KOPT-K1 (cell line): ENCODE results near the gene ASCL3.
"Not testable (repeated sequence)": the region's sequence is repeated elsewhere in the genome, so short reads cannot be mapped to it uniquely, and the experiment has no call there.

Experiments
- H3K27ac ChIP-seq: fragments of 200-600 bp; sonication (generic); 2 replicates; pipeline ENCODE4 v1.5.1; 2016; ENCODE audit warnings: antibody characterized with exemption, mild to moderate bottlenecking, low read depth, low read length; ENCODE audit not compliant: poor library complexity, severe bottlenecking
- H3K36me3 ChIP-seq: fragments of 200-600 bp; sonication (generic); 2 replicates; pipeline ENCODE4 v1.5.1; 2017; ENCODE audit warnings: antibody characterized with exemption, mild to moderate bottlenecking, low read length, moderate library complexity; ENCODE audit not compliant: insufficient read depth
- H3K9me3 ChIP-seq: fragments of 200-600 bp; sonication (generic); 2 replicates; pipeline ENCODE4 v1.5.1; 2017; ENCODE audit warnings: antibody characterized with exemption, low read length, mild to moderate bottlenecking; ENCODE audit not compliant: insufficient read depth, poor library complexity, severe bottlenecking

ASCL3 gene

DNA sequence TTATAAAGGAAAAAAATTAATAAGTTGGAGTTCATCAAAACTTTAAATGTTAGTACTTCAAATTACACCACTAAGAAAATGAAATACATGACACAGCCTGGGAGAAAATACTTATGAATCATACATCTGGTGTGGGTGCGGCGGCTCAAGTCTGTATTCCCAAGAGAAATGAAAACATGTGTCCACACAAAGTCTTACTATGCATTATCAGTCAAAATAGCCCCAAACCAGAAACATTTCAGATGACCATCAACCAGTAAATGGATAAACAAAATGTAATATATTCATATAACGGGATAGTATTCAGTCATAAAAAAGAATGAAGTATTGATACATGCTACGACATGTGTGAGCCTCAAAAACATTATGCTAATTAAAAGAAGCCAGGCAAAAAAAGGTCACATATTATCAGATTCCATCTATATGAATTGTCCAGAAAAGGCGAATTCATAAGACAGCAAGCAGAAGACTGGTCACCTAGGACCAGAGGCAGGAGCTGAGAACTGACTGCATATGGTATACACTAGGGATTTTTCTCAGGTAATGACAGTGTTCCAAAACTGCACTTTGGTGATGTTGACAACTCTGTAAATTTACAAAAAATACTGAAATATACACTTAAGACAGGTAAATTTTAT is 37.2 kb downstream of the ASCL3 start:
- no peaks in the 10 kb centered on the region for H3K36me3 ChIP-seq
- H3K27ac ChIP-seq: no peak overlapping the region
- no peaks in the 10 kb centered on the region for H3K9me3 ChIP-seq

DNA sequence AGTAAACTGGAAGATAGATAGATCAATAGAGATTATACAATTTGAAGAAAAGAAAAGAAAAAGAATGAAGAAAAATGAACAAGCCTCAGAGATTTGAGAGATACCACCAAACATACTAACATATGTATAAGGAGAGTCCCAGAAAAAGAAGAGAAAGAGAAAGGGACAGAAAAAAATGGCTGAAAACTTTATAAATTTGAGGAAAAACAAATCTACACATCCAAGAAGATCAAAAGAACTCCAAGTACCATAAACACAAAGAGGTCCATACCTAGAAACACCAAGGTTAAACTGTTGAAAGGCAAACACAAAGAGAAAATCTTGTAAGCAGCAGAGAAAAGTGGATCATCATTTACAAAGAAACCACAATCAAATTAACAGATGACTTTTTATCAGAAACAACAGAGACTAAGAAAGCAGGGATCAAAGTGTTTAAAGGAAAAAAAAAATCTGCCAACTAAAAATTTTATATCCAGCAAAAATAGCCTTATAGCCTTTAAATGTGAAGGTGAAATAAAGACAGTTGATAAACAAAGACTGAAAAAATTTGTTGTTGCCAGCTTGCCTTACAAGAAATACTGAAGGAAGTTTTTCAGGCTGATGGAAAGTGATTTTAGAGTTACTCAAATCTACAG is 43.6 kb downstream of the ASCL3 start:
- Histone ChIP-seq H3K36me3 (no peaks in the 10 kb centered on the region), H3K27ac (no peak overlapping the region), H3K9me3 (peaks cover 31% of the 10 kb centered on the region)

DNA sequence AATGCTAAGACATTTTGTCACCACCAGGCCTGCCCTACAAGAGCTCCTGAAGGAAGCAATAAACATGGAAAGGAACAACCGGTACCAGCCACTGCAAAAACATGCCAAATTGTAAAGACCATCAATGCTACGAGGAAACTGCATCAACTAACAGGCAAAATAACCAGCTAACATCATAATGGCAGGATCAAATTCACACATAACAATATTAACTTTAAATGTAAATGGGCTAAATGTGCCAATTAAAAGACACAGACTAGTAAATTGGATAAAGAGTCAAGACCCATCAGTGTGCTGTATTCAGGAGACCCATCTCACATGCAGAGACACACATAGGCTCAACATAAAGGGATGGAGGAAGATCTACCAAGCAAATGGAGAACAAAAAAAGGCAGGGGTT is 51.6 kb downstream of the ASCL3 start:
- H3K36me3 ChIP-seq, H3K9me3 ChIP-seq, H3K27ac ChIP-seq: not testable (repeated sequence)
